NCI-H1417 treated with DMSO at 0.1 percent for 48 hours (cell line): Measurements from ENCODE around the gene DERA.
"Not testable (repeated sequence)": the region's sequence is repeated elsewhere in the genome, so short reads cannot be mapped to it uniquely, and the experiment has no call there.

Source experiments
- DNase-seq: peaks from one replicate; lab custom pipeline; 2025; lab: John Stamatoyannopoulos, UW

The DERA gene

GRCh38 chr12:15963271-15963670 lies 52.1 kb downstream of the DERA start:
- no peak for DNase-seq

- DNase-seq = no peak
Observed at GRCh38 chr12:15966426-15966825, 55.3 kb downstream of the DERA start.

GRCh38 chr12:15967053-15967452 lies 55.9 kb downstream of the DERA start:
- DNase-seq = not testable (repeated sequence)

- DNase-seq = no peak
Observed at GRCh38 chr12:15971211-15971610, 60.1 kb downstream of the DERA start.

GRCh38 chr12:15972894-15973293 lies 61.8 kb downstream of the DERA start:
- DNase-seq = no peak

- no peak for DNase-seq
Observed at GRCh38 chr12:15977999-15978951, 67.1 kb downstream of the DERA start.

- no peak for DNase-seq
Observed at GRCh38 chr12:15979096-15980092, 68.3 kb downstream of the DERA start.

GRCh38 chr12:15982071-15982470 lies 70.9 kb downstream of the DERA start:
- no peak for DNase-seq

GRCh38 chr12:15982471-15982870 lies 71.3 kb downstream of the DERA start:
- no peak for DNase-seq

GRCh38 chr12:15982921-15983320 lies 71.8 kb downstream of the DERA start:
- no peak for DNase-seq

- no peak for DNase-seq
Observed at GRCh38 chr12:15984097-15984800, 73.1 kb downstream of the DERA start.

- no peak for DNase-seq
Observed at GRCh38 chr12:15984963-15985362, 73.8 kb downstream of the DERA start.

GRCh38 chr12:15987696-15988095 lies 76.6 kb downstream of the DERA start:
- no peak for DNase-seq

- no peak for DNase-seq
Observed at GRCh38 chr12:15988983-15989755, 78.0 kb downstream of the DERA start.

GRCh38 chr12:15995801-15996200 lies 84.7 kb downstream of the DERA start:
- no peak for DNase-seq

GRCh38 chr12:15996254-15996653 lies 85.1 kb downstream of the DERA start:
- DNase-seq = no peak

GRCh38 chr12:15996948-15997347 lies 85.8 kb downstream of the DERA start:
- no peak for DNase-seq

GRCh38 chr12:15997910-15998309 lies 86.8 kb downstream of the DERA start:
- no peak for DNase-seq

- DNase-seq = no peak
Observed at GRCh38 chr12:16002880-16003279, 91.7 kb downstream of the DERA start.

- DNase-seq = no peak
Observed at GRCh38 chr12:16003460-16003859, 92.3 kb downstream of the DERA start.

GRCh38 chr12:16006752-16007151 lies 95.6 kb downstream of the DERA start:
- no peak for DNase-seq
